NCI-H1694 (cell line): ENCODE results near the gene RNF146.
A peak's percentile ranks its signal among the peaks of the same experiment; 100 is the strongest.
"Not testable (repeated sequence)": the region's sequence is repeated elsewhere in the genome, so short reads cannot be mapped to it uniquely, and the experiment has no call there.

ENCODE experiments used
- DNase-seq: peaks from one replicate; lab custom pipeline; 2025; lab: John Stamatoyannopoulos, UW

RNF146 gene

GRCh38 chr6:127288705-127289104 lies 22.0 kb downstream of the RNF146 start:
- DNase-seq, result no peak

GRCh38 chr6:127289934-127290333 lies 23.3 kb downstream of the RNF146 start:
- no peak for DNase-seq

GRCh38 chr6:127290391-127291265 lies 24.0 kb downstream of the RNF146 start:
- no peak for DNase-seq

- DNase-seq, result no peak
These were observed 24.8 kb downstream of the RNF146 start for GRCh38 chr6:127291495-127291894.

- DNase-seq, result no peak
These were observed 30.9 kb downstream of the RNF146 start for GRCh38 chr6:127297502-127298070.

- no peak for DNase-seq
These were observed 31.8 kb downstream of the RNF146 start for GRCh38 chr6:127298475-127298874.

- DNase-seq, result no peak
These were observed 33.0 kb downstream of the RNF146 start for GRCh38 chr6:127299522-127300240.

GRCh38 chr6:127300411-127300810 lies 33.7 kb downstream of the RNF146 start:
- no peak for DNase-seq

GRCh38 chr6:127301199-127301700 lies 34.6 kb downstream of the RNF146 start:
- no peak for DNase-seq

GRCh38 chr6:127302728-127303660 lies 36.3 kb downstream of the RNF146 start:
- peak; percentile 58 for DNase-seq

- DNase-seq, result no peak
These were observed 37.3 kb downstream of the RNF146 start for GRCh38 chr6:127303917-127304316.

GRCh38 chr6:127305741-127306140 lies 39.1 kb downstream of the RNF146 start:
- no peak for DNase-seq

GRCh38 chr6:127317388-127318128 lies 50.9 kb downstream of the RNF146 start:
- no peak for DNase-seq

GRCh38 chr6:127319686-127320085 lies 53.0 kb downstream of the RNF146 start:
- DNase-seq, result no peak

- no peak for DNase-seq
These were observed 61.5 kb downstream of the RNF146 start for GRCh38 chr6:127328043-127328609.

GRCh38 chr6:127331256-127331655 lies 64.6 kb downstream of the RNF146 start:
- not testable (repeated sequence) for DNase-seq

GRCh38 chr6:127332383-127332961 lies 65.8 kb downstream of the RNF146 start:
- no peak for DNase-seq
